ENCODE results near the gene CDH23.

The CDH23 gene

DNA sequence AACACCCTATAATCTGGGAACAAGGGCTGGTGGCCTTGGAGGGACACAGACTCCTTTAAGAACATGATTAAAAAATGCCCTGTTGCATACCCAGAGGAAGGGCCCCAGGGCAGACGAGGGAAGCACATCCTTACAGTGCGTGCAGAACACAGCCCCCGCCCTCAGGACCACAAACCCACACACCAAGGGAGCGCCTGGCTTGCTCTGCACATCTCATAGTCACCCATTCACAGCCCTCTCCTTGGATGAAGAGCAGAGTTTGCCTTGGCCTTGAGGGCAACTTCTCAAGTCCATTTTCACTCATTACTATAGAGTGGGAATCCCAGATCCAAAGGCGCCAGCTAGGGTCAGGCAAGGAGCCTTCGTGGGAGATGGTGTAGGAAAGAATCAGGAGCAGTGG is 382.9 kb downstream of the CDH23 start:
- H3K27ac ChIP-seq = no peak overlapping the region

DNA sequence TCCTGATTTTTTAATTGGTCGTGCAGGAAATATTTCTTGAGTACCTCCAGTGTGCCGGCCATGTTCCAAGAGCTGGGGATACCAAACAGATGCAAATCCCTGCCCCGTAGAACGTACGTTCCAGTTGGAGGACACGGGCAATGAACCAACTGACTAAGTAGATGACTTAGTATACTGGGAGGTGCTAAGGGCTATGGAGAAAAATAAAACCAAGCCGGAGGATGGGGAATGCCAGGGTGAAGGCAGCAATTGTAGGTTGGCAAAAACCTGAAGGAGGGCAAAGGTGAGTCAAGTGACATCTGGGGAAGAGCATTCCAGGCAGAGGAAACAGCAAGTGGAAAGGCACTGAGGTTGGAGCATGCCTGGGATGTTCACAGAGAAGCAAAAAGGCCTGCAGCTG is 383.4 kb downstream of the CDH23 start:
- H3K4me3 ChIP-seq (IDR thresholded peaks at IDR 0.05; ENCODE audit: insufficient read depth, low read depth, low read length) = no peak overlapping the region
- H2AFZ ChIP-seq (ENCODE audit: low read depth) = no peak overlapping the region
- peaks cover 58% of the 10 kb centered on the region for H3K27me3 ChIP-seq (ENCODE audit: insufficient read depth, low read depth)
- no peak overlapping the region for H3K9ac ChIP-seq
- H3K27ac ChIP-seq = no peak overlapping the region
- TF ChIP-seq, protein P1, sequence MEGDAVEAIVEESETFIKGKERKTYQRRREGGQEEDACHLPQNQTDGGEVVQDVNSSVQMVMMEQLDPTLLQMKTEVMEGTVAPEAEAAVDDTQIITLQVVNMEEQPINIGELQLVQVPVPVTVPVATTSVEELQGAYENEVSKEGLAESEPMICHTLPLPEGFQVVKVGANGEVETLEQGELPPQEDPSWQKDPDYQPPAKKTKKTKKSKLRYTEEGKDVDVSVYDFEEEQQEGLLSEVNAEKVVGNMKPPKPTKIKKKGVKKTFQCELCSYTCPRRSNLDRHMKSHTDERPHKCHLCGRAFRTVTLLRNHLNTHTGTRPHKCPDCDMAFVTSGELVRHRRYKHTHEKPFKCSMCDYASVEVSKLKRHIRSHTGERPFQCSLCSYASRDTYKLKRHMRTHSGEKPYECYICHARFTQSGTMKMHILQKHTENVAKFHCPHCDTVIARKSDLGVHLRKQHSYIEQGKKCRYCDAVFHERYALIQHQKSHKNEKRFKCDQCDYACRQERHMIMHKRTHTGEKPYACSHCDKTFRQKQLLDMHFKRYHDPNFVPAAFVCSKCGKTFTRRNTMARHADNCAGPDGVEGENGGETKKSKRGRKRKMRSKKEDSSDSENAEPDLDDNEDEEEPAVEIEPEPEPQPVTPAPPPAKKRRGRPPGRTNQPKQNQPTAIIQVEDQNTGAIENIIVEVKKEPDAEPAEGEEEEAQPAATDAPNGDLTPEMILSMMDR (conservative IDR thresholded peaks at IDR 0.05; ENCODE audit: low read depth, low read length) = no peak
- no peaks in the 10 kb centered on the region for H3K4me1 ChIP-seq (ENCODE audit: low read depth, poor library complexity, severe bottlenecking)
- no peaks in the 10 kb centered on the region for H3K79me2 ChIP-seq (ENCODE audit: insufficient read depth, low read depth)
- H3K36me3 ChIP-seq (ENCODE audit: insufficient read depth) = no peaks in the 10 kb centered on the region
- H4K20me1 ChIP-seq (ENCODE audit: insufficient read depth) = no peaks in the 10 kb centered on the region
- no peak overlapping the region for H3K4me2 ChIP-seq

More for the DNA sequence above, 382.9 kb downstream of the CDH23 start:
- Histone ChIP-seq H3K27me3 (ENCODE audit: insufficient read depth, low read depth) (peaks cover 54% of the 10 kb centered on the region), H3K36me3 (ENCODE audit: insufficient read depth) (no peaks in the 10 kb centered on the region), H3K4me1 (ENCODE audit: low read depth, poor library complexity, severe bottlenecking) (no peaks in the 10 kb centered on the region), H3K9ac (no peak overlapping the region), H4K20me1 (ENCODE audit: insufficient read depth) (no peaks in the 10 kb centered on the region), H3K4me2 (no peak overlapping the region), H3K79me2 (ENCODE audit: insufficient read depth, low read depth) (no peaks in the 10 kb centered on the region), H2AFZ (ENCODE audit: low read depth) (no peak overlapping the region), H3K4me3 (IDR thresholded peaks at IDR 0.05; ENCODE audit: insufficient read depth, low read depth, low read length) (no peak overlapping the region)
- TF ChIP-seq, protein P1 (conservative IDR thresholded peaks at IDR 0.05; ENCODE audit: low read depth, low read length) = no peak

DNA sequence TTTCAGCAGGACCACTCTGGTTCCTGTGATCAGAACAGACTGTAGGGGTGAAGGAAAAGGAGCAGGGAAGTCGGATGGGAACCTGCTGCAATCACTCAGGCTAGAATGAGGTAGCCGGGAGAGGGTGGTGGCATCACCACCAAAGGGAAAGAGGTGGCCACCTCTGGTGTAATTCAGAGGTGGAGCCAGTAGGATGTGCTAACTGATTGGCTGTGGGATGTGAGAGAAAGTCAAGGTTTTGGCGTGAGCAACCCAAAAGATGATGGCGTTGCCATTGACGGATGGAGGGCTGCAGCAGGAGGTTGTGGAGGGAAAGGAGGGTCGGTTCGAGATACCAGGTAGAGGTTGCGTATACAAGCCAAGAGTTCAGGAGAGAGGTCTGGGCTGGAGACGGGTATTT is 384.0 kb downstream of the CDH23 start:
- no peaks in the 10 kb centered on the region for H3K79me2 ChIP-seq (ENCODE audit: insufficient read depth, low read depth)
- no peak overlapping the region for H2AFZ ChIP-seq (ENCODE audit: low read depth)
- H3K36me3 ChIP-seq (ENCODE audit: insufficient read depth) = no peaks in the 10 kb centered on the region
- H3K27ac ChIP-seq = no peak overlapping the region
- TF ChIP-seq, protein P1 (conservative IDR thresholded peaks at IDR 0.05; ENCODE audit: low read depth, low read length) = no peak
- H4K20me1 ChIP-seq (ENCODE audit: insufficient read depth) = no peaks in the 10 kb centered on the region
- H3K27me3 ChIP-seq (ENCODE audit: insufficient read depth, low read depth) = peaks cover 64% of the 10 kb centered on the region
- H3K4me1 ChIP-seq (ENCODE audit: low read depth, poor library complexity, severe bottlenecking) = no peaks in the 10 kb centered on the region
- H3K4me3 ChIP-seq (IDR thresholded peaks at IDR 0.05; ENCODE audit: insufficient read depth, low read depth, low read length) = no peak overlapping the region
- H3K4me2 ChIP-seq = no peak overlapping the region
- no peak overlapping the region for H3K9ac ChIP-seq

DNA sequence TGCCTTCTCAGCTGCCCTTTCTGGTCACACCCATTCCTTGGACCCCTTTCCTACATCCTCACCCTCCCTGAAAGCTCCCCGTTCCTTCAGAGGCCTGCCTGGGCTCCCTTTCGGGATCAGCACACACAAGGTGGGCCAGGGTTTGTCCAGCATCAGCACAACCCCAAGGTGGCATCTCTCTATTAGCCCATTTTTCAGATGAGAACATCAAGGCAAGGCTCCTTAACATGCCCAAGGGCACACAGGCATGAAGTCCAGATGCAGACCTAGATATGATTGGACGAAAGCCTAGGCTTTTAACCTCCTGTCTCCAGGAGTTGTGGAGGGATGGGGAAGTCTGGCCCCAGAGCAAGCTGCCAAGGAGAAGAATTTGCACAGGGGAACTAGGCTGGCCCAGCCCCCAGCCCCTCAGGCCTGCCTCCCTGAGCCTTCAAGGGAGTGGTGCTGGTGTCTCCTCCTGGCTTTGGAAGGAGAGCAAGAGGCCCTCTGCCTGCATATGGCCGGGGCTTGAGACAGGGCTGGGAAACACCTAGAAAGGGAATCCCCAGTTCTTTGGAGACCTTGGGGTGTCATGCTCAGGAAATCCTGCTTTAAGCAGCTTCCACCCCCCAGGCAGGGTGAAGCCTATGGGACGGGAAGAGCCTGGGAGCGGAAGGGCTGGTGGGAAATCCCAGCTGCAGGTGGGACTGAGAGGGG is 385.6 kb downstream of the CDH23 start:
- no peak overlapping the region for H3K27ac ChIP-seq
- peaks cover 78% of the 10 kb centered on the region for H3K27me3 ChIP-seq (ENCODE audit: insufficient read depth, low read depth)
- H4K20me1 ChIP-seq (ENCODE audit: insufficient read depth) = no peaks in the 10 kb centered on the region
- TF ChIP-seq, protein P1 (conservative IDR thresholded peaks at IDR 0.05; ENCODE audit: low read depth, low read length) = no peak
- H2AFZ ChIP-seq (ENCODE audit: low read depth) = no peak overlapping the region
- H3K9ac ChIP-seq = no peak overlapping the region
- no peak overlapping the region for H3K4me2 ChIP-seq
- no peak overlapping the region for H3K4me3 ChIP-seq (IDR thresholded peaks at IDR 0.05; ENCODE audit: insufficient read depth, low read depth, low read length)
- H3K79me2 ChIP-seq (ENCODE audit: insufficient read depth, low read depth) = no peaks in the 10 kb centered on the region
- H3K4me1 ChIP-seq (ENCODE audit: low read depth, poor library complexity, severe bottlenecking) = no peaks in the 10 kb centered on the region
- H3K36me3 ChIP-seq (ENCODE audit: insufficient read depth) = no peaks in the 10 kb centered on the region
